H1 (cell line): ENCODE results near the gene PLAC9. TPM values are rescaled to one million over a fixed set of nuclear protein-coding genes. Genes with fewer than 3 reads are reported as not detected.

ENCODE experiments used
- EP300 ChIP-seq, 2 experiments: IDR thresholded peaks; 1 replicate in 1 of 2; 2 replicates in 1 of 2; pipeline ENCODE4 v1.6.1; 2011 to 2012; ENCODE audit warnings: low read depth in 2 of 2, low read length in 2 of 2, mild to moderate bottlenecking in 2 of 2, borderline replicate concordance in 1 of 2, inconsistent platforms in 1 of 2, moderate library complexity in 1 of 2
- SAP30 ChIP-seq: fragments of 300-600 bp; sonication (generic); IDR thresholded peaks from 2 replicates; pipeline ENCODE4 v1.7.1; 2012; ENCODE audit warnings: low read length, moderate library complexity, mild to moderate bottlenecking, inconsistent platforms; ENCODE audit not compliant: insufficient read depth, insufficient replicate concordance
- SIN3A ChIP-seq, 2 experiments: IDR thresholded peaks in 1 of 2; conservative IDR thresholded peaks in 1 of 2; 2 replicates each; pipeline ENCODE4 v1.6.1; 2011 to 2012; ENCODE audit warnings: low read length in 2 of 2, improper control_type of control experiment in 1 of 2, low read depth in 1 of 2, mild to moderate bottlenecking in 1 of 2
- SIX5 ChIP-seq: IDR thresholded peaks from 2 replicates; pipeline ENCODE4 v1.6.1; 2011; ENCODE audit warnings: mild to moderate bottlenecking, low read depth, low read length
- polyA plus RNA-seq, 7 experiments: library from polyadenylated mRNA; depleted of rRNA in 3 of 7; stranded (reverse) in 5 of 7; unstranded in 2 of 7; fragments of >200 nt in 5 of 7; fragments of 200-250 nt in 2 of 7; gene quantifications; 1 replicate in 5 of 7; 2 replicates in 1 of 7; 4 replicates in 1 of 7; pipeline versions ENCODE4 v1.2.1 to v1.2.3, GENCODE V29; 2011 to 2013; ENCODE audit warnings: missing spikeins in 2 of 7, mixed read lengths in 2 of 7
- total RNA-seq: library from RNA; stranded (reverse); fragmentation: NEBNext Ultra II Directional; extraction: Animal tissue kit (Norgen Biotek cat#: 25700); gene quantifications from 2 replicates; pipeline ENCODE4 v1.2.1, GENCODE V29; 2021
- TF ChIP-seq, protein P1 (sequence below): fragments of 300-600 bp; sonication (generic); IDR thresholded peaks from 2 replicates; pipeline ENCODE4 v1.7.1; 2012; ENCODE audit warnings: low read length, moderate library complexity, mild to moderate bottlenecking, inconsistent platforms; ENCODE audit not compliant: insufficient replicate concordance

The PLAC9 gene
- total and polyA plus RNA-seq, 2 of the 8 experiments (the other 6 are each of a cell fraction or from before 2014, with no cell fraction given): 8.4 to 16.7 TPM

DNA sequence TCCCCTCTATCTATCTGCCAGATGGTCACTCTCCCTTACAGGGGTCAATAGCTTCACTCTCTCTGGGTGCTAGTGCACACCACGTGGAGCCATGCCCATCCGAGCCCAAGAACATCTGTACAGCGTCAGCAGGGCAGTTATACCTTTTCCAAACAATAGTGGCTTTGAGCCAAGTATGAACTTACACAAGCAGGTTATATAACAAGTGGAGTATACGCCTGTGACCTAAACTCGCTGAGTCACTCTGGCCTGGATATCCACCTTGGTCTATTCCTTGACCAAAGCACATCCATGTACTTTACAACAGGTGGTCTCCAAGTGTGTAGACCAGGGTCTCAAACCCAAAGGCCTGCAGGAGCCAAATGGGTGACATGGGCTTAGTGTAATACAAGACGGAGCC is 20.3 kb downstream of the PLAC9 start (continued):
- TF ChIP-seq, protein P1, sequence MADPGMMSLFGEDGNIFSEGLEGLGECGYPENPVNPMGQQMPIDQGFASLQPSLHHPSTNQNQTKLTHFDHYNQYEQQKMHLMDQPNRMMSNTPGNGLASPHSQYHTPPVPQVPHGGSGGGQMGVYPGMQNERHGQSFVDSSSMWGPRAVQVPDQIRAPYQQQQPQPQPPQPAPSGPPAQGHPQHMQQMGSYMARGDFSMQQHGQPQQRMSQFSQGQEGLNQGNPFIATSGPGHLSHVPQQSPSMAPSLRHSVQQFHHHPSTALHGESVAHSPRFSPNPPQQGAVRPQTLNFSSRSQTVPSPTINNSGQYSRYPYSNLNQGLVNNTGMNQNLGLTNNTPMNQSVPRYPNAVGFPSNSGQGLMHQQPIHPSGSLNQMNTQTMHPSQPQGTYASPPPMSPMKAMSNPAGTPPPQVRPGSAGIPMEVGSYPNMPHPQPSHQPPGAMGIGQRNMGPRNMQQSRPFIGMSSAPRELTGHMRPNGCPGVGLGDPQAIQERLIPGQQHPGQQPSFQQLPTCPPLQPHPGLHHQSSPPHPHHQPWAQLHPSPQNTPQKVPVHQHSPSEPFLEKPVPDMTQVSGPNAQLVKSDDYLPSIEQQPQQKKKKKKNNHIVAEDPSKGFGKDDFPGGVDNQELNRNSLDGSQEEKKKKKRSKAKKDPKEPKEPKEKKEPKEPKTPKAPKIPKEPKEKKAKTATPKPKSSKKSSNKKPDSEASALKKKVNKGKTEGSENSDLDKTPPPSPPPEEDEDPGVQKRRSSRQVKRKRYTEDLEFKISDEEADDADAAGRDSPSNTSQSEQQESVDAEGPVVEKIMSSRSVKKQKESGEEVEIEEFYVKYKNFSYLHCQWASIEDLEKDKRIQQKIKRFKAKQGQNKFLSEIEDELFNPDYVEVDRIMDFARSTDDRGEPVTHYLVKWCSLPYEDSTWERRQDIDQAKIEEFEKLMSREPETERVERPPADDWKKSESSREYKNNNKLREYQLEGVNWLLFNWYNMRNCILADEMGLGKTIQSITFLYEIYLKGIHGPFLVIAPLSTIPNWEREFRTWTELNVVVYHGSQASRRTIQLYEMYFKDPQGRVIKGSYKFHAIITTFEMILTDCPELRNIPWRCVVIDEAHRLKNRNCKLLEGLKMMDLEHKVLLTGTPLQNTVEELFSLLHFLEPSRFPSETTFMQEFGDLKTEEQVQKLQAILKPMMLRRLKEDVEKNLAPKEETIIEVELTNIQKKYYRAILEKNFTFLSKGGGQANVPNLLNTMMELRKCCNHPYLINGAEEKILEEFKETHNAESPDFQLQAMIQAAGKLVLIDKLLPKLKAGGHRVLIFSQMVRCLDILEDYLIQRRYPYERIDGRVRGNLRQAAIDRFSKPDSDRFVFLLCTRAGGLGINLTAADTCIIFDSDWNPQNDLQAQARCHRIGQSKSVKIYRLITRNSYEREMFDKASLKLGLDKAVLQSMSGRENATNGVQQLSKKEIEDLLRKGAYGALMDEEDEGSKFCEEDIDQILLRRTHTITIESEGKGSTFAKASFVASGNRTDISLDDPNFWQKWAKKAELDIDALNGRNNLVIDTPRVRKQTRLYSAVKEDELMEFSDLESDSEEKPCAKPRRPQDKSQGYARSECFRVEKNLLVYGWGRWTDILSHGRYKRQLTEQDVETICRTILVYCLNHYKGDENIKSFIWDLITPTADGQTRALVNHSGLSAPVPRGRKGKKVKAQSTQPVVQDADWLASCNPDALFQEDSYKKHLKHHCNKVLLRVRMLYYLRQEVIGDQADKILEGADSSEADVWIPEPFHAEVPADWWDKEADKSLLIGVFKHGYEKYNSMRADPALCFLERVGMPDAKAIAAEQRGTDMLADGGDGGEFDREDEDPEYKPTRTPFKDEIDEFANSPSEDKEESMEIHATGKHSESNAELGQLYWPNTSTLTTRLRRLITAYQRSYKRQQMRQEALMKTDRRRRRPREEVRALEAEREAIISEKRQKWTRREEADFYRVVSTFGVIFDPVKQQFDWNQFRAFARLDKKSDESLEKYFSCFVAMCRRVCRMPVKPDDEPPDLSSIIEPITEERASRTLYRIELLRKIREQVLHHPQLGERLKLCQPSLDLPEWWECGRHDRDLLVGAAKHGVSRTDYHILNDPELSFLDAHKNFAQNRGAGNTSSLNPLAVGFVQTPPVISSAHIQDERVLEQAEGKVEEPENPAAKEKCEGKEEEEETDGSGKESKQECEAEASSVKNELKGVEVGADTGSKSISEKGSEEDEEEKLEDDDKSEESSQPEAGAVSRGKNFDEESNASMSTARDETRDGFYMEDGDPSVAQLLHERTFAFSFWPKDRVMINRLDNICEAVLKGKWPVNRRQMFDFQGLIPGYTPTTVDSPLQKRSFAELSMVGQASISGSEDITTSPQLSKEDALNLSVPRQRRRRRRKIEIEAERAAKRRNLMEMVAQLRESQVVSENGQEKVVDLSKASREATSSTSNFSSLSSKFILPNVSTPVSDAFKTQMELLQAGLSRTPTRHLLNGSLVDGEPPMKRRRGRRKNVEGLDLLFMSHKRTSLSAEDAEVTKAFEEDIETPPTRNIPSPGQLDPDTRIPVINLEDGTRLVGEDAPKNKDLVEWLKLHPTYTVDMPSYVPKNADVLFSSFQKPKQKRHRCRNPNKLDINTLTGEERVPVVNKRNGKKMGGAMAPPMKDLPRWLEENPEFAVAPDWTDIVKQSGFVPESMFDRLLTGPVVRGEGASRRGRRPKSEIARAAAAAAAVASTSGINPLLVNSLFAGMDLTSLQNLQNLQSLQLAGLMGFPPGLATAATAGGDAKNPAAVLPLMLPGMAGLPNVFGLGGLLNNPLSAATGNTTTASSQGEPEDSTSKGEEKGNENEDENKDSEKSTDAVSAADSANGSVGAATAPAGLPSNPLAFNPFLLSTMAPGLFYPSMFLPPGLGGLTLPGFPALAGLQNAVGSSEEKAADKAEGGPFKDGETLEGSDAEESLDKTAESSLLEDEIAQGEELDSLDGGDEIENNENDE: no peak
- TF ChIP-seq SIX5: no peak
- TF ChIP-seq EP300 (IDR thresholded peaks at IDR 0.05; ENCODE audit: borderline replicate concordance in 1 of 2, low read depth in 2 of 2, low read length in 2 of 2): no peak
- no peak for TF ChIP-seq SAP30
- TF ChIP-seq SIN3A (conservative IDR thresholded peaks at IDR 0.05 in 1 of 2, IDR thresholded peaks at IDR 0.05 in 1 of 2; ENCODE audit: low read depth in 1 of 2, low read length in 2 of 2): no peak
